IMR-90 (cell line): ENCODE results near the gene GJA4.

Experiments used
- CEBPB ChIP-seq: IDR thresholded peaks from 2 replicates; pipeline ENCODE4 v1.6.1; 2012; ENCODE audit warnings: low read depth, low read length, improper control_type of control experiment
- CTCF ChIP-seq: conservative IDR thresholded peaks from 2 replicates; pipeline ENCODE4 v1.5.1; 2012; ENCODE audit warnings: mild to moderate bottlenecking, low read depth, low read length, improper control_type of control experiment
- MAFK ChIP-seq: IDR thresholded peaks from 2 replicates; pipeline ENCODE4 v1.6.1; 2012; ENCODE audit warnings: low read depth, low read length, improper control_type of control experiment
- MXI1 ChIP-seq: IDR thresholded peaks from 2 replicates; pipeline ENCODE4 v1.6.1; 2012; ENCODE audit warnings: low read depth, mild to moderate bottlenecking, low read length, moderate library complexity, borderline replicate concordance
- POLR2A ChIP-seq: IDR thresholded peaks from 2 replicates; pipeline ENCODE4 v1.6.1; 2012; ENCODE audit warnings: mild to moderate bottlenecking, low read depth, low read length
- USF2 ChIP-seq: fragments of 150-350 bp; IDR thresholded peaks from 2 replicates; pipeline ENCODE4 v1.6.1; 2017; ENCODE audit warnings: mild to moderate bottlenecking, antibody characterized with exemption, low read length, low read depth

DNA sequence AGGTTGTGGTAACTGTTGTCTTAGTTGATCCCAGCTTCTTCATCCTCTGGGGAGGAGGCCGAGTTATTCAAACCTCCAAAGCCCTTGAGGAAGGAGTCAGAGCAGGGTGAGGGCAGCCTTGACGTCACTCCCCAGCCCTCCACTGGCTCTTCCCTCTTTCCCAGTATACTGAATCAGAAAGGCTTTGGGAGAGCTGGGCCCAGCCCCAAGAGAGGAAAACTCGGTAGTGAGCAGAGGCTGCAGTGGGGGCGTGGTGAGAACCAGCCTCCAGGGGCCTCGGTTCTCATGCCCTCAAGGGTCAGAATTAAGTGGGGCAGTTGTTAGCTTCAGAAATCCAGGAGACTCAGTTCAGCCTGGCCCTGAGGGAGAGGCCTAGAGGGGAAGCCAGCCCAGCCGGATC is 1.8 kb upstream of the GJA4 start:
- TF ChIP-seq CTCF (no peak), MAFK (no peak), CEBPB (no peak), POLR2A (no peak), USF2 (no peak), MXI1 (no peak)
